Cardiac fibroblast (primary cell): ENCODE results near the gene MAP4.

ENCODE experiments used
- DNase-seq, 2 donors: peaks; one replicate each; pipeline versions ENCODE4 v3.0.0 to v3.0.0-alpha.2; 2010; ENCODE audit warnings: low read depth in 2 of 2
- H3K4me3 ChIP-seq, 2 donors: replicated peaks in 1 of 2; 1 replicate in 1 of 2; 2 replicates in 1 of 2; pipeline ENCODE4 v1.5.1; 2011; ENCODE audit warnings: low read depth in 2 of 2, low read length in 2 of 2, mild to moderate bottlenecking in 2 of 2, moderate library complexity in 1 of 2
- CTCF ChIP-seq: IDR thresholded peaks from one replicate; pipeline ENCODE4 v1.5.1; 2011; ENCODE audit warnings: low read depth, mild to moderate bottlenecking, low read length, inconsistent platforms

The MAP4 gene

GRCh38 chr3:47954567-47954966 lies 61.6 kb downstream of the MAP4 start:
- peak in 1 of 2 donors; percentile 41 for DNase-seq
- H3K4me3 ChIP-seq: no peak overlapping the region
- TF ChIP-seq CTCF: no peak

- H3K4me3 ChIP-seq: no peak overlapping the region
- DNase-seq: no peak
- no peak for TF ChIP-seq CTCF
Measured at GRCh38 chr3:47950453-47951169, 65.6 kb downstream of the MAP4 start.

DNA sequence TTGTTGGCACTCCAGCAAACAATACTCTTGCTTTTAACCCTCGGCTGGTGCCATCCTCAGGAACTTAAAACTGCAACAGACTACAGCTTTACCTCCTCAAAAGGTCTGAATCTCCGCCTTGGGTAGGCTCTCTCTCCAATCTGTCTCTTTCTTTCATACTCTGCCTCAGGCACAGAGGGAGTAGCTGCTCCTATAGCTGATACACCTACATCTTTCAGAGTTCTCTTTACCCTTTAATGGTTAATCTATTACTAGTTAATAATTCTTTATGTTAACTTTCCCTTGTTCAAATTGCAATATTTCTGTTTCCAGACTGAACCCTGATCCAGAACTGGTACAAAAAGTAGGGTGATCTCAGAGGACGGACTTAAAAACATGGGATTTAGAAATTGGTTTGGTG lies 66.2 kb downstream of the MAP4 start:
- DNase-seq: no peak
- no peak for TF ChIP-seq CTCF
- no peak overlapping the region for H3K4me3 ChIP-seq

DNA sequence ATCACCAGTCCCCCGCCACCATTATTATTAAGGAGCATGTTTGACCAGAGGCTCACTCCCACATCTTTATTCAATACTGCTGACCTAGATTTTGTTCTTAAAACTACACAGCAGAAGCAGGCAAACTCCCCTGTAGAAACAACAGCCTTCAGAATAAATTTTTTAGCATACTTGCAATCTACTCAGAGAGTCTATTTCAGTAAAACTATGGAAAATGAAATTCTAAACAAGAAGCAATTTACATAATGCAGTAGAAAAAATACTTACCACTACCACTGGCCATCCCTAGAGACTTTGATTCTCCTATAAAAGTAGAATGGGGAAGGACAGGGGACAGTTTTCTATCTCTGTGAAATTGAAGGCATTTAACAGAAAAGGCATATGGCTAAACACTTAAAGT lies 76.0 kb downstream of the MAP4 start:
- DNase-seq: no peak
- no peak for TF ChIP-seq CTCF
- H3K4me3 ChIP-seq: no peak overlapping the region

DNA sequence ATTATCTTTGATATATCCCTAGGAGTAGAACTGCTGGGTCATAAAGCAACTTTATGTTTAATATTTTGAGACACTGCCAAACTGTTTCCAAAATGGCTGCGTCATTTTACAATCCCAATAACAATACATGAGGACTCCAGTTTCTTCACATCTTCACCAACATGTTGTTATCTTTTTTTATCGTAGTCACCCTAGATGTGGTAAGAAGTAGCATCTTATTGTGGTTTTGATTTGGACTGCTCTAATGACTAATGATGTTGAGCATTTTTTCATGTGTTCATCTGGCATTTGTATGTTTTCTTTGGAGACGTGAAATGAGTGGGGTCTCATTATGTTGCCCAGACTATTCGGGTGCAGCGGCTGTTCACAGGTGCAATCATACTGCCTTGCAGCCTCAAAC lies 83.8 kb downstream of the MAP4 start:
- TF ChIP-seq CTCF: no peak
- H3K4me3 ChIP-seq: no peak overlapping the region
- peak; percentile 10 to 40 for DNase-seq

DNA sequence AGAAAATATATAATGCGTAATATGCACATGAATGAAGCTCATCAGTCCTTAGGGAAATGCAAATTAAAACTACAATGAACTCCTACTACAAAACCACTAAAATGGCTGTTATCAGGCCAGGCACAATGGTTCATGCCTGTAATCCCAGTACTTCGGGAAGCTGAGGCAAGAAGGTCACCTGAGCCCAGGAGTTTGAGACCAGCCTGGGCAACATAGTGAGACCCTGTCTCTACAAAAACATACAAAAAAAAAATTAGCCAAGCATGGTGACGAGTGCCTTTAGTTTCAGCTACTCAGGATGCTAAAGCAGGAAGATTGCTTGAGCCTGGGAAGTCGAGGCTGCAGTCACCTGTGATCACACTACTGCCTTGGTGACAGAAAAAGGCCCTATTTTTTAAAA lies 85.2 kb downstream of the MAP4 start:
- no peak overlapping the region for H3K4me3 ChIP-seq
- no peak for TF ChIP-seq CTCF
- DNase-seq: no peak

GRCh38 chr3:47916696-47917095 lies 99.5 kb downstream of the MAP4 start:
- no peak for DNase-seq
- no peak overlapping the region for H3K4me3 ChIP-seq
- no peak for TF ChIP-seq CTCF
